Liver (tissue), 3 donors: ENCODE measurements around the gene TCFL5.

ENCODE experiments used
- CTCF ChIP-seq: fragments of 150-350 bp; IDR thresholded peaks from 2 replicates; pipeline ENCODE4 v1.5.1; 2017; ENCODE audit warnings: improper control_type of control experiment, low read depth, low read length; ENCODE audit not compliant: missing input control
- GABPA ChIP-seq, 2 donors: IDR thresholded peaks in 1 of 2; conservative IDR thresholded peaks in 1 of 2; 2 replicates each; pipeline ENCODE4 v1.6.1; 2016; ENCODE audit warnings: antibody characterized with exemption in 2 of 2, mild to moderate bottlenecking in 1 of 2, moderate library complexity in 1 of 2
- JUND ChIP-seq, 2 donors: IDR thresholded peaks; 2 replicates each; pipeline ENCODE4 v1.6.1; 2016; ENCODE audit warnings: antibody characterized with exemption in 2 of 2
- MAX ChIP-seq: IDR thresholded peaks from 2 replicates; pipeline ENCODE4 v1.6.1; 2016; ENCODE audit warnings: antibody characterized with exemption
- RAD21 ChIP-seq, 2 donors: IDR thresholded peaks; 2 replicates each; pipeline ENCODE4 v1.6.1; 2016; ENCODE audit warnings: antibody characterized with exemption in 2 of 2, mild to moderate bottlenecking in 2 of 2
- SP1 ChIP-seq: IDR thresholded peaks from 2 replicates; pipeline ENCODE4 v1.6.1; 2018; ENCODE audit warnings: antibody characterized with exemption, mild to moderate bottlenecking
- TF ChIP-seq, protein P1 (sequence below): IDR thresholded peaks from 2 replicates; pipeline ENCODE4 v1.6.1; 2016; ENCODE audit warnings: antibody characterized with exemption
- TF ChIP-seq, protein P2 (sequence below): IDR thresholded peaks from 2 replicates; pipeline ENCODE4 v1.6.1; 2016; ENCODE audit warnings: antibody characterized with exemption, mild to moderate bottlenecking
- donor health status: healthy.
- donor health status: healthy.

DNA sequence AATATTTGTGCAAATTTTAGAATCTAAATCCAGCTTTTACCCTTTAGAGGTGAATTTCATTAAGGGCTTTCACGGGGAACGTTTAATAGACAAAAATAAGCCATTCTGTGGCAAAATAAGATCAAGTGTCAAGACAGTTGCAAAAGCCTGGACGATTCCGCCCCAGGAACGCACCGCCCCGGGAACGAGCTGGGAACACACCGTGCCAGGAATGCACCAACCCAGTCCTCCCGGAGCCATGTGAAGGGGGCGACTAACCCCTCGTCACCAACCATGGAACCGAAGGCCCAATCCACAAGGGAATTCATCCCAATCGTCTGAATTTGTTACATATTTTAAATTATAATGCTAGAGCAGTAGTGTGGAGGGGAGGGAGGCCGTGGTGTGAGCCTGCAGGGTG is 20.8 kb upstream of the TCFL5 start:
- no peak for TF ChIP-seq CTCF
- TF ChIP-seq, protein P1, sequence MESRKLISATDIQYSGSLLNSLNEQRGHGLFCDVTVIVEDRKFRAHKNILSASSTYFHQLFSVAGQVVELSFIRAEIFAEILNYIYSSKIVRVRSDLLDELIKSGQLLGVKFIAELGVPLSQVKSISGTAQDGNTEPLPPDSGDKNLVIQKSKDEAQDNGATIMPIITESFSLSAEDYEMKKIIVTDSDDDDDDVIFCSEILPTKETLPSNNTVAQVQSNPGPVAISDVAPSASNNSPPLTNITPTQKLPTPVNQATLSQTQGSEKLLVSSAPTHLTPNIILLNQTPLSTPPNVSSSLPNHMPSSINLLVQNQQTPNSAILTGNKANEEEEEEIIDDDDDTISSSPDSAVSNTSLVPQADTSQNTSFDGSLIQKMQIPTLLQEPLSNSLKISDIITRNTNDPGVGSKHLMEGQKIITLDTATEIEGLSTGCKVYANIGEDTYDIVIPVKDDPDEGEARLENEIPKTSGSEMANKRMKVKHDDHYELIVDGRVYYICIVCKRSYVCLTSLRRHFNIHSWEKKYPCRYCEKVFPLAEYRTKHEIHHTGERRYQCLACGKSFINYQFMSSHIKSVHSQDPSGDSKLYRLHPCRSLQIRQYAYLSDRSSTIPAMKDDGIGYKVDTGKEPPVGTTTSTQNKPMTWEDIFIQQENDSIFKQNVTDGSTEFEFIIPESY = no peak
- TF ChIP-seq GABPA (IDR thresholded peaks at IDR 0.05 in 1 of 2, conservative IDR thresholded peaks at IDR 0.05 in 1 of 2) = no peak
- TF ChIP-seq MAX = no peak
- no peak for TF ChIP-seq JUND (IDR thresholded peaks at IDR 0.05)
- TF ChIP-seq, protein P2, sequence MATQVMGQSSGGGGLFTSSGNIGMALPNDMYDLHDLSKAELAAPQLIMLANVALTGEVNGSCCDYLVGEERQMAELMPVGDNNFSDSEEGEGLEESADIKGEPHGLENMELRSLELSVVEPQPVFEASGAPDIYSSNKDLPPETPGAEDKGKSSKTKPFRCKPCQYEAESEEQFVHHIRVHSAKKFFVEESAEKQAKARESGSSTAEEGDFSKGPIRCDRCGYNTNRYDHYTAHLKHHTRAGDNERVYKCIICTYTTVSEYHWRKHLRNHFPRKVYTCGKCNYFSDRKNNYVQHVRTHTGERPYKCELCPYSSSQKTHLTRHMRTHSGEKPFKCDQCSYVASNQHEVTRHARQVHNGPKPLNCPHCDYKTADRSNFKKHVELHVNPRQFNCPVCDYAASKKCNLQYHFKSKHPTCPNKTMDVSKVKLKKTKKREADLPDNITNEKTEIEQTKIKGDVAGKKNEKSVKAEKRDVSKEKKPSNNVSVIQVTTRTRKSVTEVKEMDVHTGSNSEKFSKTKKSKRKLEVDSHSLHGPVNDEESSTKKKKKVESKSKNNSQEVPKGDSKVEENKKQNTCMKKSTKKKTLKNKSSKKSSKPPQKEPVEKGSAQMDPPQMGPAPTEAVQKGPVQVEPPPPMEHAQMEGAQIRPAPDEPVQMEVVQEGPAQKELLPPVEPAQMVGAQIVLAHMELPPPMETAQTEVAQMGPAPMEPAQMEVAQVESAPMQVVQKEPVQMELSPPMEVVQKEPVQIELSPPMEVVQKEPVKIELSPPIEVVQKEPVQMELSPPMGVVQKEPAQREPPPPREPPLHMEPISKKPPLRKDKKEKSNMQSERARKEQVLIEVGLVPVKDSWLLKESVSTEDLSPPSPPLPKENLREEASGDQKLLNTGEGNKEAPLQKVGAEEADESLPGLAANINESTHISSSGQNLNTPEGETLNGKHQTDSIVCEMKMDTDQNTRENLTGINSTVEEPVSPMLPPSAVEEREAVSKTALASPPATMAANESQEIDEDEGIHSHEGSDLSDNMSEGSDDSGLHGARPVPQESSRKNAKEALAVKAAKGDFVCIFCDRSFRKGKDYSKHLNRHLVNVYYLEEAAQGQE = no peak
- no peak for TF ChIP-seq RAD21 (IDR thresholded peaks at IDR 0.05)
- TF ChIP-seq SP1 = no peak
